ENCODE measurements around the gene UBN1.

The UBN1 gene

GRCh38 chr16:4900750-4901149, 53.5 kb downstream of the UBN1 start:
- H3K9me3 ChIP-seq (ENCODE audit: control insufficient read depth in 1 of 2, low read length in 2 of 2): no peaks in the 10 kb centered on the region
- no peak overlapping the region for H3K9ac ChIP-seq (ENCODE audit: low read depth in 1 of 2, low read length in 2 of 2)
- H3K36me3 ChIP-seq (ENCODE audit: control insufficient read depth in 1 of 2, insufficient read depth in 2 of 2, low read length in 2 of 2): peaks cover 4 to 16% of the 10 kb centered on the region in 2 donors
- H3K4me3 ChIP-seq (ENCODE audit: low read depth in 1 of 2, low read length in 2 of 2): no peak overlapping the region
- H3K27me3 ChIP-seq (ENCODE audit: control insufficient read depth in 1 of 2, insufficient read depth in 2 of 2, low read length in 2 of 2): no peaks in the 10 kb centered on the region
- no peaks in the 10 kb centered on the region for H3K4me1 ChIP-seq (ENCODE audit: control insufficient read depth in 1 of 2, insufficient read depth in 2 of 2, low read length in 2 of 2)
- no peak overlapping the region for H3K27ac ChIP-seq (ENCODE audit: low read depth, low read length)

- Histone ChIP-seq H3K4me1 (ENCODE audit: control insufficient read depth in 1 of 2, insufficient read depth in 2 of 2, low read length in 2 of 2) (peaks cover 0 to 4% of the 10 kb centered on the region in 2 donors), H3K27me3 (ENCODE audit: control insufficient read depth in 1 of 2, insufficient read depth in 2 of 2, low read length in 2 of 2) (no peaks in the 10 kb centered on the region), H3K27ac (ENCODE audit: low read depth, low read length) (no peak overlapping the region), H3K4me3 (ENCODE audit: low read depth in 1 of 2, low read length in 2 of 2) (no peak overlapping the region), H3K36me3 (ENCODE audit: control insufficient read depth in 1 of 2, insufficient read depth in 2 of 2, low read length in 2 of 2) (peaks cover 4 to 16% of the 10 kb centered on the region in 2 donors), H3K9ac (ENCODE audit: low read depth in 1 of 2, low read length in 2 of 2) (no peak overlapping the region), H3K9me3 (ENCODE audit: control insufficient read depth in 1 of 2, low read length in 2 of 2) (no peaks in the 10 kb centered on the region)
These were observed 54.8 kb downstream of the UBN1 start for GRCh38 chr16:4902038-4902437.

- Histone ChIP-seq H3K36me3 (ENCODE audit: control insufficient read depth in 1 of 2, insufficient read depth in 2 of 2, low read length in 2 of 2) (peaks cover 4 to 7% of the 10 kb centered on the region in 2 donors), H3K9me3 (ENCODE audit: control insufficient read depth in 1 of 2, low read length in 2 of 2) (no peaks in the 10 kb centered on the region), H3K4me3 (ENCODE audit: low read depth in 1 of 2, low read length in 2 of 2) (no peak overlapping the region), H3K9ac (ENCODE audit: low read depth in 1 of 2, low read length in 2 of 2) (no peak overlapping the region), H3K4me1 (ENCODE audit: control insufficient read depth in 1 of 2, insufficient read depth in 2 of 2, low read length in 2 of 2) (peaks cover 0 to 4% of the 10 kb centered on the region in 2 donors), H3K27ac (ENCODE audit: low read depth, low read length) (no peak overlapping the region), H3K27me3 (ENCODE audit: control insufficient read depth in 1 of 2, insufficient read depth in 2 of 2, low read length in 2 of 2) (no peaks in the 10 kb centered on the region)
These were observed 57.0 kb downstream of the UBN1 start for GRCh38 chr16:4904108-4904941.

GRCh38 chr16:4904942-4905615, 57.8 kb downstream of the UBN1 start:
- Histone ChIP-seq H3K4me3 (ENCODE audit: low read depth in 1 of 2, low read length in 2 of 2) (no peak overlapping the region), H3K4me1 (ENCODE audit: control insufficient read depth in 1 of 2, insufficient read depth in 2 of 2, low read length in 2 of 2) (peaks cover 0 to 4% of the 10 kb centered on the region in 2 donors), H3K9me3 (ENCODE audit: control insufficient read depth in 1 of 2, low read length in 2 of 2) (no peaks in the 10 kb centered on the region), H3K27me3 (ENCODE audit: control insufficient read depth in 1 of 2, insufficient read depth in 2 of 2, low read length in 2 of 2) (no peaks in the 10 kb centered on the region), H3K27ac (ENCODE audit: low read depth, low read length) (no peak overlapping the region), H3K36me3 (ENCODE audit: control insufficient read depth in 1 of 2, insufficient read depth in 2 of 2, low read length in 2 of 2) (peaks cover 0 to 3% of the 10 kb centered on the region in 2 donors), H3K9ac (ENCODE audit: low read depth in 1 of 2, low read length in 2 of 2) (no peak overlapping the region)

- H3K4me3 ChIP-seq (ENCODE audit: low read depth in 1 of 2, low read length in 2 of 2): no peak overlapping the region
- peaks cover 4 to 7% of the 10 kb centered on the region in 2 donors for H3K4me1 ChIP-seq (ENCODE audit: control insufficient read depth in 1 of 2, insufficient read depth in 2 of 2, low read length in 2 of 2)
- no peaks in the 10 kb centered on the region for H3K36me3 ChIP-seq (ENCODE audit: control insufficient read depth in 1 of 2, insufficient read depth in 2 of 2, low read length in 2 of 2)
- no peak overlapping the region for H3K9ac ChIP-seq (ENCODE audit: low read depth in 1 of 2, low read length in 2 of 2)
- no peak overlapping the region for H3K27ac ChIP-seq (ENCODE audit: low read depth, low read length)
- no peaks in the 10 kb centered on the region for H3K9me3 ChIP-seq (ENCODE audit: control insufficient read depth in 1 of 2, low read length in 2 of 2)
- no peaks in the 10 kb centered on the region for H3K27me3 ChIP-seq (ENCODE audit: control insufficient read depth in 1 of 2, insufficient read depth in 2 of 2, low read length in 2 of 2)
These were observed 61.6 kb downstream of the UBN1 start for GRCh38 chr16:4908854-4909401.

- no peaks in the 10 kb centered on the region for H3K9me3 ChIP-seq (ENCODE audit: control insufficient read depth in 1 of 2, low read length in 2 of 2)
- no peak overlapping the region for H3K9ac ChIP-seq (ENCODE audit: low read depth in 1 of 2, low read length in 2 of 2)
- H3K36me3 ChIP-seq (ENCODE audit: control insufficient read depth in 1 of 2, insufficient read depth in 2 of 2, low read length in 2 of 2): no peaks in the 10 kb centered on the region
- no peak overlapping the region for H3K27ac ChIP-seq (ENCODE audit: low read depth, low read length)
- peaks cover 4 to 7% of the 10 kb centered on the region in 2 donors for H3K4me1 ChIP-seq (ENCODE audit: control insufficient read depth in 1 of 2, insufficient read depth in 2 of 2, low read length in 2 of 2)
- no peak overlapping the region for H3K4me3 ChIP-seq (ENCODE audit: low read depth in 1 of 2, low read length in 2 of 2)
- no peaks in the 10 kb centered on the region for H3K27me3 ChIP-seq (ENCODE audit: control insufficient read depth in 1 of 2, insufficient read depth in 2 of 2, low read length in 2 of 2)
These were observed 62.5 kb downstream of the UBN1 start for GRCh38 chr16:4909825-4910224.

GRCh38 chr16:4910828-4911227, 63.5 kb downstream of the UBN1 start:
- H3K27me3 ChIP-seq (ENCODE audit: control insufficient read depth in 1 of 2, insufficient read depth in 2 of 2, low read length in 2 of 2): no peaks in the 10 kb centered on the region
- no peak overlapping the region for H3K4me3 ChIP-seq (ENCODE audit: low read depth in 1 of 2, low read length in 2 of 2)
- H3K9me3 ChIP-seq (ENCODE audit: control insufficient read depth in 1 of 2, low read length in 2 of 2): no peaks in the 10 kb centered on the region
- no peak overlapping the region for H3K9ac ChIP-seq (ENCODE audit: low read depth in 1 of 2, low read length in 2 of 2)
- H3K4me1 ChIP-seq (ENCODE audit: control insufficient read depth in 1 of 2, insufficient read depth in 2 of 2, low read length in 2 of 2): peaks cover 4 to 7% of the 10 kb centered on the region in 2 donors
- no peak overlapping the region for H3K27ac ChIP-seq (ENCODE audit: low read depth, low read length)
- H3K36me3 ChIP-seq (ENCODE audit: control insufficient read depth in 1 of 2, insufficient read depth in 2 of 2, low read length in 2 of 2): no peaks in the 10 kb centered on the region

GRCh38 chr16:4911970-4912386, 64.7 kb downstream of the UBN1 start:
- Histone ChIP-seq H3K9me3 (ENCODE audit: control insufficient read depth in 1 of 2, low read length in 2 of 2) (no peaks in the 10 kb centered on the region), H3K4me1 (ENCODE audit: control insufficient read depth in 1 of 2, insufficient read depth in 2 of 2, low read length in 2 of 2) (peaks cover 0 to 7% of the 10 kb centered on the region in 2 donors), H3K36me3 (ENCODE audit: control insufficient read depth in 1 of 2, insufficient read depth in 2 of 2, low read length in 2 of 2) (no peaks in the 10 kb centered on the region), H3K9ac (ENCODE audit: low read depth in 1 of 2, low read length in 2 of 2) (no peak overlapping the region), H3K4me3 (ENCODE audit: low read depth in 1 of 2, low read length in 2 of 2) (no peak overlapping the region), H3K27ac (ENCODE audit: low read depth, low read length) (no peak overlapping the region), H3K27me3 (ENCODE audit: control insufficient read depth in 1 of 2, insufficient read depth in 2 of 2, low read length in 2 of 2) (no peaks in the 10 kb centered on the region)

- Histone ChIP-seq H3K36me3 (ENCODE audit: control insufficient read depth in 1 of 2, insufficient read depth in 2 of 2, low read length in 2 of 2) (no peaks in the 10 kb centered on the region), H3K9ac (ENCODE audit: low read depth in 1 of 2, low read length in 2 of 2) (no peak overlapping the region)
These were observed 66.0 kb downstream of the UBN1 start for GRCh38 chr16:4913130-4913773.

More at GRCh38 chr16:4913130-4913773, 66.0 kb downstream of the UBN1 start:
- H3K4me1 ChIP-seq (ENCODE audit: control insufficient read depth in 1 of 2, insufficient read depth in 2 of 2, low read length in 2 of 2): peaks cover 0 to 7% of the 10 kb centered on the region in 2 donors
- H3K9me3 ChIP-seq (ENCODE audit: control insufficient read depth in 1 of 2, low read length in 2 of 2): no peaks in the 10 kb centered on the region
- H3K27me3 ChIP-seq (ENCODE audit: control insufficient read depth in 1 of 2, insufficient read depth in 2 of 2, low read length in 2 of 2): no peaks in the 10 kb centered on the region
- H3K27ac ChIP-seq (ENCODE audit: low read depth, low read length): no peak overlapping the region
- H3K4me3 ChIP-seq (ENCODE audit: low read depth in 1 of 2, low read length in 2 of 2): no peak overlapping the region
